K562 (cell line): Measurements from ENCODE around the gene CCL22. TPM values are rescaled to one million over a fixed set of nuclear protein-coding genes. Genes with fewer than 3 reads are reported as not detected.

Experiments
- polyA plus RNA-seq, 8 experiments: library from polyadenylated mRNA; depleted of rRNA in 4 of 8; stranded (reverse) in 5 of 8; unstranded in 3 of 8; fragments of >200 nt; fragmentation: Nextera tagmentation in 2 of 8; fragmentation: Illumina TruSeq in 1 of 8; extraction: Ambion mirVana in 2 of 8; extraction: Trizol in 1 of 8; gene quantifications; 2 replicates each; pipeline versions ENCODE4 v1.2.1 to v1.2.3, GENCODE V29; 2011 to 2014; ENCODE audit warnings: inconsistent platforms in 1 of 8, missing spikeins in 1 of 8
- small RNA-seq: library from RNA; depleted of rRNA; stranded (forward); fragments of <200 nt; gene quantifications from one replicate; pipeline ENCODE3, GENCODE V24; 2014
- total RNA-seq, 7 experiments: library from RNA; depleted of rRNA in 6 of 7; stranded (reverse); fragments of >200 nt in 6 of 7; fragmentation: Illumina TruSeq in 2 of 7; extraction: Trizol in 2 of 7; gene quantifications; 2 replicates each; pipeline versions ENCODE4 v1.2.1 to v1.2.3, GENCODE V29; 2011 to 2021; ENCODE audit warnings: low replicate concordance in 1 of 7
- TF ChIP-seq, protein P1 (sequence below): fragments of 250-450 bp; sonication (Bioruptor Pico); IDR thresholded peaks from 2 replicates; pipeline ENCODE4 v1.4.0; 2020; ENCODE audit warnings: mild to moderate bottlenecking, moderate library complexity
- TF ChIP-seq, protein P2 (sequence below): IDR thresholded peaks from 2 replicates; pipeline ENCODE4 v1.6.1; 2014; ENCODE audit warnings: antibody characterized with exemption

CCL22 gene
- total and polyA plus RNA-seq, 9 of the 15 experiments (the other 6 are each of a cell fraction or from before 2014, with no cell fraction given) = 0.04 to 0.29 (median 0.06) TPM; not detected in 5

DNA sequence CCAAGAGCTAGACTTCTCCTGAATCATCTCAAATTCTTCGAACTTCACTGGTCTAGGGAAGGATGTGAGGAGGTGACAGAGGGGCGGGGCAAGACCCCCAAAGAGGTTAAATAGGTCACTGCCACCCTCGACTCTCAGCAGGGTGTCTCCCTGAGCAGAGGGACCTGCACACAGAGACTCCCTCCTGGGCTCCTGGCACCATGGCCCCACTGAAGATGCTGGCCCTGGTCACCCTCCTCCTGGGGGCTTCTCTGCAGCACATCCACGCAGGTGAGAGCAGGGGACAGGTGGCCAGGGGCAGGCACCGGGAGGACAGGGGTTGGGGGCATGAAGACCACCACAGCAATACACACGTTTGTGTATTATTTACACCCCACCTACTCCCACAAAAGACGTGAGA is 55.1 kb downstream of the CCL22 start (continued):
- TF ChIP-seq, protein P1, sequence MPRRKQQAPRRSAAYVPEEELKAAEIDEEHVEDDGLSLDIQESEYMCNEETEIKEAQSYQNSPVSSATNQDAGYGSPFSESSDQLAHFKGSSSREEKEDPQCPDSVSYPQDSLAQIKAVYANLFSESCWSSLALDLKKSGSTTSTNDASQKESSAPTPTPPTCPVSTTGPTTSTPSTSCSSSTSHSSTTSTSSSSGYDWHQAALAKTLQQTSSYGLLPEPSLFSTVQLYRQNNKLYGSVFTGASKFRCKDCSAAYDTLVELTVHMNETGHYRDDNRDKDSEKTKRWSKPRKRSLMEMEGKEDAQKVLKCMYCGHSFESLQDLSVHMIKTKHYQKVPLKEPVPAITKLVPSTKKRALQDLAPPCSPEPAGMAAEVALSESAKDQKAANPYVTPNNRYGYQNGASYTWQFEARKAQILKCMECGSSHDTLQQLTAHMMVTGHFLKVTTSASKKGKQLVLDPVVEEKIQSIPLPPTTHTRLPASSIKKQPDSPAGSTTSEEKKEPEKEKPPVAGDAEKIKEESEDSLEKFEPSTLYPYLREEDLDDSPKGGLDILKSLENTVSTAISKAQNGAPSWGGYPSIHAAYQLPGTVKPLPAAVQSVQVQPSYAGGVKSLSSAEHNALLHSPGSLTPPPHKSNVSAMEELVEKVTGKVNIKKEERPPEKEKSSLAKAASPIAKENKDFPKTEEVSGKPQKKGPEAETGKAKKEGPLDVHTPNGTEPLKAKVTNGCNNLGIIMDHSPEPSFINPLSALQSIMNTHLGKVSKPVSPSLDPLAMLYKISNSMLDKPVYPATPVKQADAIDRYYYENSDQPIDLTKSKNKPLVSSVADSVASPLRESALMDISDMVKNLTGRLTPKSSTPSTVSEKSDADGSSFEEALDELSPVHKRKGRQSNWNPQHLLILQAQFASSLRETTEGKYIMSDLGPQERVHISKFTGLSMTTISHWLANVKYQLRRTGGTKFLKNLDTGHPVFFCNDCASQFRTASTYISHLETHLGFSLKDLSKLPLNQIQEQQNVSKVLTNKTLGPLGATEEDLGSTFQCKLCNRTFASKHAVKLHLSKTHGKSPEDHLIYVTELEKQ (CRISPR knock-in tag) = no peak
- TF ChIP-seq, protein P2, sequence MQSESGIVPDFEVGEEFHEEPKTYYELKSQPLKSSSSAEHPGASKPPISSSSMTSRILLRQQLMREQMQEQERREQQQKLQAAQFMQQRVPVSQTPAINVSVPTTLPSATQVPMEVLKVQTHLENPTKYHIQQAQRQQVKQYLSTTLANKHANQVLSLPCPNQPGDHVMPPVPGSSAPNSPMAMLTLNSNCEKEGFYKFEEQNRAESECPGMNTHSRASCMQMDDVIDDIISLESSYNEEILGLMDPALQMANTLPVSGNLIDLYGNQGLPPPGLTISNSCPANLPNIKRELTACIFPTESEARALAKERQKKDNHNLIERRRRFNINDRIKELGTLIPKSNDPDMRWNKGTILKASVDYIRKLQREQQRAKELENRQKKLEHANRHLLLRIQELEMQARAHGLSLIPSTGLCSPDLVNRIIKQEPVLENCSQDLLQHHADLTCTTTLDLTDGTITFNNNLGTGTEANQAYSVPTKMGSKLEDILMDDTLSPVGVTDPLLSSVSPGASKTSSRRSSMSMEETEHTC = no peak

Small RNAs within 50 kb of the gene (small RNA-seq; reads per million reads assigned to genes)
- not detected for gene AC108081.1

Other genes starting within 250 kb of the CCL22 start
Only the 7 nearest of the 12 such genes appear.
- gene ARL2BP, start 113.5 kb upstream of the CCL22 start, total RNA-seq (2014; rRNA removed) = 24.5 and 28.0 TPM in 2 replicates
- gene ARL2BP, start 113.5 kb upstream of the CCL22 start, total RNA-seq (2014; rRNA removed; fragmentation: Illumina TruSeq; extraction: Trizol) = 33.9 and 34.6 TPM in 2 replicates
- 33.2 and 36.7 TPM in 2 replicates for gene ARL2BP, start 113.5 kb upstream of the CCL22 start, total RNA-seq (2015; rRNA removed; fragmentation: Illumina TruSeq; extraction: Trizol)
- gene ARL2BP, start 113.5 kb upstream of the CCL22 start, total RNA-seq (2021) = 27.2 and 30.8 TPM in 2 replicates
- 41.8 and 49.8 TPM in 2 replicates for gene ARL2BP, start 113.5 kb upstream of the CCL22 start, polyA plus RNA-seq (2011; rRNA removed)
- gene ARL2BP, start 113.5 kb upstream of the CCL22 start, polyA plus RNA-seq (2014; fragmentation: Illumina TruSeq; extraction: Trizol) = 33.1 and 38.3 TPM in 2 replicates
- 10 to 100 TPM; 16.7 to 17.1 TPM for gene ARL2BP, start 113.5 kb upstream of the CCL22 start, polyA plus RNA-seq (2014; fragmentation: Nextera tagmentation; extraction: Ambion mirVana)
- 20.3 and 23.1 TPM in 2 replicates for gene ARL2BP, start 113.5 kb upstream of the CCL22 start, polyA plus RNA-seq (2014; rRNA removed)
- gene PLLP, start 74.1 kb upstream of the CCL22 start, total RNA-seq (2014; rRNA removed) = 0.09 TPM in 1 of 2 replicates, not detected in the other
- 0.11 and 0.22 TPM in 2 replicates for gene PLLP, start 74.1 kb upstream of the CCL22 start, total RNA-seq (2014; rRNA removed; fragmentation: Illumina TruSeq; extraction: Trizol)
- gene PLLP, start 74.1 kb upstream of the CCL22 start, total RNA-seq (2015; rRNA removed; fragmentation: Illumina TruSeq; extraction: Trizol) = 0.11 and 0.51 TPM in 2 replicates
- gene PLLP, start 74.1 kb upstream of the CCL22 start, total RNA-seq (2021) = 0.38 and 0.42 TPM in 2 replicates
- gene PLLP, start 74.1 kb upstream of the CCL22 start, polyA plus RNA-seq (2011; rRNA removed) = 0.96 and 1.2 TPM in 2 replicates
- 0.25 and 0.42 TPM in 2 replicates for gene PLLP, start 74.1 kb upstream of the CCL22 start, polyA plus RNA-seq (2014; fragmentation: Illumina TruSeq; extraction: Trizol)
- under 1 TPM; 0.10 to 0.15 TPM for gene PLLP, start 74.1 kb upstream of the CCL22 start, polyA plus RNA-seq (2014; fragmentation: Nextera tagmentation; extraction: Ambion mirVana)
- gene PLLP, start 74.1 kb upstream of the CCL22 start, polyA plus RNA-seq (2014; rRNA removed) = 0.27 and 1.7 TPM in 2 replicates
- gene CX3CL1, start 13.7 kb downstream of the CCL22 start, total RNA-seq (2014; rRNA removed) = not detected in 2 replicates
- not detected in 2 replicates for gene CX3CL1, start 13.7 kb downstream of the CCL22 start, total RNA-seq (2014; rRNA removed; fragmentation: Illumina TruSeq; extraction: Trizol)
- not detected in 2 replicates for gene CX3CL1, start 13.7 kb downstream of the CCL22 start, total RNA-seq (2015; rRNA removed; fragmentation: Illumina TruSeq; extraction: Trizol)
- gene CX3CL1, start 13.7 kb downstream of the CCL22 start, total RNA-seq (2021) = 0.09 and 0.16 TPM in 2 replicates
- not detected in 2 replicates for gene CX3CL1, start 13.7 kb downstream of the CCL22 start, polyA plus RNA-seq (2011; rRNA removed)
- not detected in 2 replicates for gene CX3CL1, start 13.7 kb downstream of the CCL22 start, polyA plus RNA-seq (2014; fragmentation: Illumina TruSeq; extraction: Trizol)
- not detected for gene CX3CL1, start 13.7 kb downstream of the CCL22 start, polyA plus RNA-seq (2014; fragmentation: Nextera tagmentation; extraction: Ambion mirVana)
- not detected in 2 replicates for gene CX3CL1, start 13.7 kb downstream of the CCL22 start, polyA plus RNA-seq (2014; rRNA removed)
- gene CCL17, start 46.0 kb downstream of the CCL22 start, total RNA-seq (2014; rRNA removed) = not detected in 2 replicates
- not detected in 2 replicates for gene CCL17, start 46.0 kb downstream of the CCL22 start, total RNA-seq (2014; rRNA removed; fragmentation: Illumina TruSeq; extraction: Trizol)
- gene CCL17, start 46.0 kb downstream of the CCL22 start, total RNA-seq (2015; rRNA removed; fragmentation: Illumina TruSeq; extraction: Trizol) = not detected in 2 replicates
- not detected in 2 replicates for gene CCL17, start 46.0 kb downstream of the CCL22 start, total RNA-seq (2021)
- gene CCL17, start 46.0 kb downstream of the CCL22 start, polyA plus RNA-seq (2011; rRNA removed) = not detected in 2 replicates
- not detected in 2 replicates for gene CCL17, start 46.0 kb downstream of the CCL22 start, polyA plus RNA-seq (2014; fragmentation: Illumina TruSeq; extraction: Trizol)
- gene CCL17, start 46.0 kb downstream of the CCL22 start, polyA plus RNA-seq (2014; fragmentation: Nextera tagmentation; extraction: Ambion mirVana) = not detected
- gene CCL17, start 46.0 kb downstream of the CCL22 start, polyA plus RNA-seq (2014; rRNA removed) = not detected in 2 replicates
- gene CIAPIN1, start 88.6 kb downstream of the CCL22 start, total RNA-seq (2014; rRNA removed) = 79.2 and 100 TPM in 2 replicates
- gene CIAPIN1, start 88.6 kb downstream of the CCL22 start, total RNA-seq (2014; rRNA removed; fragmentation: Illumina TruSeq; extraction: Trizol) = 78.2 and 83.6 TPM in 2 replicates
- 71.8 and 74.6 TPM in 2 replicates for gene CIAPIN1, start 88.6 kb downstream of the CCL22 start, total RNA-seq (2015; rRNA removed; fragmentation: Illumina TruSeq; extraction: Trizol)
- 95.7 and 102 TPM in 2 replicates for gene CIAPIN1, start 88.6 kb downstream of the CCL22 start, total RNA-seq (2021)
- 98.1 and 104 TPM in 2 replicates for gene CIAPIN1, start 88.6 kb downstream of the CCL22 start, polyA plus RNA-seq (2011; rRNA removed)
- gene CIAPIN1, start 88.6 kb downstream of the CCL22 start, polyA plus RNA-seq (2014; fragmentation: Illumina TruSeq; extraction: Trizol) = 85.8 and 87.4 TPM in 2 replicates
- 100 to 1,000 TPM; 256 to 263 TPM for gene CIAPIN1, start 88.6 kb downstream of the CCL22 start, polyA plus RNA-seq (2014; fragmentation: Nextera tagmentation; extraction: Ambion mirVana)
- 68.3 and 72.8 TPM in 2 replicates for gene CIAPIN1, start 88.6 kb downstream of the CCL22 start, polyA plus RNA-seq (2014; rRNA removed)
- gene COQ9, start 88.7 kb downstream of the CCL22 start, total RNA-seq (2014; rRNA removed) = 74.4 and 98.2 TPM in 2 replicates
- gene COQ9, start 88.7 kb downstream of the CCL22 start, total RNA-seq (2014; rRNA removed; fragmentation: Illumina TruSeq; extraction: Trizol) = 62.5 and 65.5 TPM in 2 replicates
- 68.9 and 71.4 TPM in 2 replicates for gene COQ9, start 88.7 kb downstream of the CCL22 start, total RNA-seq (2015; rRNA removed; fragmentation: Illumina TruSeq; extraction: Trizol)
- 63.3 and 63.7 TPM in 2 replicates for gene COQ9, start 88.7 kb downstream of the CCL22 start, total RNA-seq (2021)
- 139 and 143 TPM in 2 replicates for gene COQ9, start 88.7 kb downstream of the CCL22 start, polyA plus RNA-seq (2011; rRNA removed)
- 92.0 and 110 TPM in 2 replicates for gene COQ9, start 88.7 kb downstream of the CCL22 start, polyA plus RNA-seq (2014; fragmentation: Illumina TruSeq; extraction: Trizol)
- 10 to 100 TPM; 35.0 to 55.2 TPM for gene COQ9, start 88.7 kb downstream of the CCL22 start, polyA plus RNA-seq (2014; fragmentation: Nextera tagmentation; extraction: Ambion mirVana)
- 84.2 and 102 TPM in 2 replicates for gene COQ9, start 88.7 kb downstream of the CCL22 start, polyA plus RNA-seq (2014; rRNA removed)
- gene POLR2C, start 103.9 kb downstream of the CCL22 start, total RNA-seq (2014; rRNA removed) = 131 and 139 TPM in 2 replicates
- gene POLR2C, start 103.9 kb downstream of the CCL22 start, total RNA-seq (2014; rRNA removed; fragmentation: Illumina TruSeq; extraction: Trizol) = 89.3 and 90.1 TPM in 2 replicates
- gene POLR2C, start 103.9 kb downstream of the CCL22 start, total RNA-seq (2015; rRNA removed; fragmentation: Illumina TruSeq; extraction: Trizol) = 92.3 and 93.9 TPM in 2 replicates
- gene POLR2C, start 103.9 kb downstream of the CCL22 start, total RNA-seq (2021) = 77.2 and 84.5 TPM in 2 replicates
- 163 and 170 TPM in 2 replicates for gene POLR2C, start 103.9 kb downstream of the CCL22 start, polyA plus RNA-seq (2011; rRNA removed)
- gene POLR2C, start 103.9 kb downstream of the CCL22 start, polyA plus RNA-seq (2014; fragmentation: Illumina TruSeq; extraction: Trizol) = 107 and 131 TPM in 2 replicates
- 10 to 100 TPM; 70.3 to 87.4 TPM for gene POLR2C, start 103.9 kb downstream of the CCL22 start, polyA plus RNA-seq (2014; fragmentation: Nextera tagmentation; extraction: Ambion mirVana)
- 97.5 and 108 TPM in 2 replicates for gene POLR2C, start 103.9 kb downstream of the CCL22 start, polyA plus RNA-seq (2014; rRNA removed)